Daoy (cell line): ENCODE results near the gene FOXP1. TPM values are rescaled to one million over a fixed set of nuclear protein-coding genes. Genes with fewer than 3 reads are reported as not detected.

Experiments used
- DNase-seq: peaks from one replicate; pipeline ENCODE4 v3.0.0-alpha.2; 2015; ENCODE audit warnings: low read depth
- total RNA-seq: library from RNA; depleted of rRNA; stranded (reverse); fragments of >200 nt; shearing (Covaris generic); gene quantifications from 2 replicates; pipeline ENCODE4 v1.2.3, GENCODE V29; 2014

The FOXP1 gene
- total RNA-seq, 1 experiment from 2014 or later: 42.6 TPM

DNA sequence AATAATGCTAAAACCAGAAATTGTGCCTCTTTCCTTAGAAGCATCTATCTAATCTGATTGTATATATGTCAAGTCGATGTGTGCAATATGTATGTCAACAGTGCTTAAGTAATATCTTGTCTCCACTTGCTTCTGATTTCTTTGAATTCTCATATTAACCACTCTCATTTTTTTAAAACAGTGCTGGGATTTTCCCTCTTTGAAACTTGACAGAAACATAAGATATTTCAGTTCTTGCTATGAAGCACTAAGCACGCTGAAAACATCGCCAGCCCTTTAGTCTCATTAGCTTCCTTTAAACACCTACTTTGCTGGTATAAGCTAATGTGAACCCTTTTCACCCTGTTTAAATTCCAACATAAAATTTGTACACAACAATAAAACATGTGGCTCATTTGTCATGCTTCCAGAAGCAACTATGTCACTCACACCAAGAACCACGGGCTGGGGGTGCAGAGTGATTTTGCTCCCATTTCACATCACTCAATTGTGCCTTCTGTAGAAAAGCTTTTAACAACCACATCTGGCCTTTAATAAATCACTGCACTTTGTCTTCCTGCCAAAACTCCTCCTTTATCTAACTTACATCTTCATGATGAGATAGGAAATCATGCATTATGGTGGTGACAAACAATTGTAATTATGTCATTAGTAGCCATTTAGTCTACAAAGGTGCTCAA lies 185.2 kb downstream of the FOXP1 start:
- DNase-seq: no peak

DNA sequence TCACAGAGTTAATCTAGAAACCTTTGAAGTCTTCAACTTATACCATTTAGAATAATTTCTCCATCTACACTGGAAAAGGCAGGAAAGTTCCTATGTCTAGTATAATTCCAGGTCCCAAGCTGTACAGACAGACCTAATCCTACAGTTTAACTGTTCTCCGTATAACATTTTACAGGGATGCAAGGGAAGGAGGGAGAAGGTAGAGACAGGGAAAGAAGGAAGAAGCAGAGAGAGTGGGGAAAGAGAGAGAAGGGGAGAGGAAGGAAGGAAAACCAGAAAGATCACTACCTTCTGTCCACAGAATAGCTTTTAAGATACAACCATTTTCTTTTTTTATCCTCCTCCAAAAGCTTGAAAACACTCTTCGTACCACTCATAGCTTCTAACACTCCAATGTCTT lies 185.8 kb downstream of the FOXP1 start:
- no peak for DNase-seq

DNA sequence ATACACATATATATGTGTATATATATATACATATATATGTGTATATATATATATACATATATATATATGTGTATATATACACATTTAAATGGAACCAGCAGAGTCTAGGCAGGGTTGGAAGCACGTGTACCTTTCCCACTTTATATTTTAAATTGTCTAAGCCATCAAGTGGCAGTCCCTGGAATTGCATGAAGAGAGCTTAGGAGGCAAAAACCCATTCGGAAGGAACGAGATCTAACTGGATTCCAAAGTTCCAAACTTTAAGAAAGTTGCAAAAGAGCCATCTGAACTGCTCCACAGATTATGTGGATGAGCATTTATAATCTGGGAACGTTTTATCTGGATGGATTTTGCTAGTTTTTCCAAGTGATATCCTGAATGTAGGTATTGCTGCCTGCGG lies 186.5 kb downstream of the FOXP1 start:
- peak; percentile 39 for DNase-seq

DNA sequence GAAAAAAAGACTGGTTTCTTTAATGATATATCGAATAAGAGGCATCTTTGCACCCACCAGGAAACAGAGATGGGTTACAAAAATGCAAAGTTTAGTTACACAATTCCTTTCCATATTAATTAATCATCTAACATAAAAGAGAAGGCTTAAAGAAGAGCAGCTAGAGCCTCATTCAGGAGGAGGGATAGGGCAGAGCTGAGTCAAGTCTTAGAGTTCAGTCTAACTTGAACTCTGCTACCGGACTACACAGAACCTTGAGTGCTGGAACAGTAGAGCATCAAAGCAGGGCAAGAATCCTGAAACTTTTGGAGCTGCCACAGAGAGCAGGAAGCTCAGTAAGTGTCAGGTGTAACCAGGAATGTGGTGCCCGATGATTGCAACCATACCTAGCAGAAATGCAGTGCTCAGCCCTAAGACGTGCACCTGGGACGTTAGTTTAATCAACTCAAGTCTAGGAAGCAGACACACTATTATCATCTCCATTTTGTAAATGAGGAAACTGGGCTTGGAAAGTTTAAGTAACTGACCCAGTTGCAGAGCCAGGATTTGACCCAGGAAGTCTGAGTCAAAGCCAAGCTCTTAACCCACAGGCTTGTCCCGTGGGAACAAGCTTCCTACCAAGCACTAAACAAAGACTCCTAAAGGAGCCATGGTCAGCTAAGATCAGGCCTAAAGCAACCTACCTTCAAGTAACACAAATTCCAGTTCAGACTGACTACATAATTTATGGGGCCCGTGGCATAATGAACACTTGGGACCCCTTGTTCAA lies 187.4 kb downstream of the FOXP1 start:
- peak; percentile 61 for DNase-seq

DNA sequence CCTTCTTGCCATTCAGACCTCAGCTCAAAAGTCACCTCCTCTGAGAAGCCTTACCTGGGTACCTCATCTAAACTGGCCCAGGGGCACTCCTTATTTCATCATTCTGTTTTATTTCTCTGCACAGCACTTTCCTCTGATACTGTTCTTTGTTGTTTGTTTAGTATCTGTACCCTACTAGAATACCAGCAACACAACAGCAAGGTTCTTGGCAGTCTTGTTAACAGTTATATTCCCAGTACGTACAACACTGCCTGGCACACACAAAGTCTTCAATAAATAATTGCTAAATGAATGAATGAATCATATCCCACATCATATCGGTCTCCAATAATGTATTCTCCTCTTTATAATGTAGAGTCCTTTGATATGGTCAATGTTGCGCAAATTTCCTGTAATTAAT lies 188.1 kb downstream of the FOXP1 start:
- no peak for DNase-seq

DNA sequence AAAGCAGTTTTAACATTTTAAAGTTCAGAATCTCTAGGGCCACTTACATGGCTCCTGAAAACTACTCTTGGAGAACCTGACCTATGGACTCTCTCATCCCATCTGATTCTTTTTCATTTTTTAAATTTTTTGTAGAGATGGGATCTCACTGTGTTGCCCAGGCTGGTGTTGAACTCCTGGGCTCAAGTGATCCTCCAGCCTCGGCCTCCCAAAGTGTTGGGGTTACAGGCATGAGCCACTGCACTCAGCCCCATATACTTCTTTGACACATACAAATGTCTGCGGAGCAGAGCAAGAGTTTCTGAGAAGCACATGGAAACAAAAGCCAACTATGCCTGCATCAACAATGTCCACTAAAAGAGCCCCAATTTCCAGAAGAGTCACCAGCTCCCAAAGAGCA lies 189.8 kb downstream of the FOXP1 start:
- DNase-seq: no peak

DNA sequence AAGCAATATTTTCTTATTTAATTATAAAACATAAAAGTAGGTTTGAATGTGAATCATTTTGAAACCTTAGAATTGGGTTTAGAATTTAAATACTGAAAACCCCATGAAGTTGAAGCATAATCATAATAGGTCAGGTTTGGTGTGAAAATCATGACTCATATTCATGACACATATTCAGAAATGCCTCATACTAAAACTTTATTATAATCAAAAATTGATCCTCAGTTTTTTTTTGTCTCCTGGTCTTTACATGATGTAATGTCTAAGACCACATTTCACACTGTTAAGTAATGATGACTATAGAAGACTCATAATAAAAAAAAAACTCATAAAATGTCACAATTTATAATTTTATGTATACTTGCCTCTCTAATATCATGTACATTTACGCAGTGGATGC lies 190.4 kb downstream of the FOXP1 start:
- DNase-seq: no peak

DNA sequence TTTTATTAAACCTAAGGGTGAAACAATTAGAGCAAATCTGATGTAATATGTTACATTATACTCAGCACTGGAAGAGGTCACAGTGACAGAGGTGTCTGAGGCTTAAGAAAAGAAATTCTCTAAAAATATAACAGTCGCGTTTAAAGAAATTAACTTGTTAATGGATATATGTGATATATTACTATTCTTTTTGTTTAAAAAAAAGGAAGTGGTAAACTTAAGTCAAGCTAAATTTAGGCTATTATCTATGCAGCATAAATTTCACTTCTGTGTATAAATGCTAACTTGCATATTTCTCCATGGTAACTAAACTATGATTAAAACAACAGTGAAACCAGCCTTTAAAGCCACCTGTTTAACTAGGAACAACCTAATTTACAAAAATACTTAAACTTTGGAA lies 191.3 kb downstream of the FOXP1 start:
- DNase-seq: no peak

DNA sequence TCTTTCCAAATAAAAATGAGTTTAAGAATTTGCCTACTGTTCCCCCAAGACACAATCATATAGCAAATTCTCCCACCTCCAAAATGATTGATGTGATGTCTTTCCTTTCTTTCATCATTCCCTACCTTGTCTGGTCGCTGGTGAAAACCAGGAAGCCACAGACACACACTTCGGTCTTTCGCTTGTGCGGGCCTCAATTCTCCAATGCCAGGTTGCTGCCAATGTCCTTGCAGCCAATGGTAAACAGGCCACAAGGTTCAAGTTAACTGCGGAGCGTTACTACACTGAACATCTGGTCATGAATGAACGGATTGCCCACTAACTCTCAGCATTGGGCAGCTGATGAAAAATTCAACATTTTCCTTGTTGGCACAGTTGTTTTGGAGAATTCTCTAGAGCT lies 192.2 kb downstream of the FOXP1 start:
- no peak for DNase-seq

DNA sequence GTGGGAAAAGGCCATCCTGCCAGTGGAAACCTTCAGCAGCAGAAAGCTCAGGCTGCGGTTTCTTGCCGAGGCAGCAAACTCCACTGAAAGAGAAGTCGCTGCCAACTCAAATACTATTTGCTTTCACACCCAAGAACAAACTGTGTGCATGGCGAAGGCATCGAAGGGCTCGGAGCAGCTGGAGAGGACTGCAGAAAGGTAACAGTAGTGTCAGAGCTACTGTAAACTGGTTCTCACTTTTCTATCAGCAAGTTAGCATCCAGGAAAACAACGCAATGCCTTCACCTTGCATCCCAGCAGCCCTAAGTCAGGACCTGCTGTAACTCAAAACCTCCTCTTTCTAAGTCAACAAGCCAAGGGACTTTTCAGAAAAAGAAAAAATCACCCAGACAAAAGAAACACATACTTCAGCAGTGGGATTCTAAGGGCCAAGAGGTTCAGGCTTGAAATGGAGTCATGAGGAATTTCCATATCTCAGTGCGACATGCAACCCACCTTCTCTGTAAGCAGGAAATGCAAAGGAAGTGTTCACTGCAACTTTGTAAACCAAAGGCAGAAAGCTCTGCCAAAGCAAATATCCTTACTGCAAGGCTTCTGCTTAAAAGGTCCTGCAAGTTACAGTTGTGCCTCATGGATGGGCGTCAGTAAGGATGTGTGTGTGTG lies 193.5 kb downstream of the FOXP1 start:
- peak; percentile 69 for DNase-seq

DNA sequence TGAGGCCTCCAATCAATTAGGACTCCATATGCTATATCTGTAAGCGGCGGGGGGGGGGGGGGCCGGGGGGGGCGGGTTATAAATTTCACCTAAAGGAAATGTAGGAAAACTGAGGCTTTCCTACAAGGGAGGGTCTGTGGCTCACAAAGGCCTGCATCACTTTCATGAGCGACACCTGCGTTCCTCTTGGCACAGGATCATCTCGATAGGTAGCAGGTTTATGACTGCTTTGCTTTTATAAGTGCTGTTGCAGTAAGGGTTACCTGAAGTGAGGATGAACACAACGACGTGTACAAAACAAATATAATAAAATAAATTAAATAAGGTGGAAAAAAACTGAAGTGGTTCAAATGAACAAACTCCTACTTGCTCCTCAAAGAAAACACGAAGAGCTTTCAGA lies 194.3 kb downstream of the FOXP1 start:
- no peak for DNase-seq

DNA sequence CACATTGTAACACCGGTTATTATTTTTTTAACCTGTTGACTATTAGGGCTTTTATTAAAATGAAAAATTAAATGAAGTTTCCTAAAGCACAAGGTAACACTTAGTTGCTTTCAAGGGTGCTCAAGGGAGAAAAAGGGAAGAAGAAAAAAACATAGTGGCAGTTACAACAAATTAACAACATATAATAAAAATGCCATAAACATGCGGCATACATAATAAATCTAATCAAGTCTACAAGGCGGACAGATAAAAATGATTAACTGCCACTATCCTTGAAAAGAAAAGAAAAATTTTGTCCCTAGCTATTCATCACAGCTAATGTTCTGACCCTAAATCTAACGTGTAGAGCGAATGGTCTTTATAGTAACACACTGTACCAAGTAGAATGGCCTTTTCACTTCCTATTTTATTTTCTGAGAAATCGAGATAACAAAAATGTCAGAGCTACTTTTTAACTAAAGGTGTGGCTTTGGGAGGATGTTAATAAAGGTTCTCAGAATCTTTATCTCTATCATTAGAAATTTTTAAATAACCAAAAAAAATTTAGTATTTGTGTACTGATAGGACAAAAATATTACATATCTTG lies 194.9 kb downstream of the FOXP1 start:
- DNase-seq: no peak

DNA sequence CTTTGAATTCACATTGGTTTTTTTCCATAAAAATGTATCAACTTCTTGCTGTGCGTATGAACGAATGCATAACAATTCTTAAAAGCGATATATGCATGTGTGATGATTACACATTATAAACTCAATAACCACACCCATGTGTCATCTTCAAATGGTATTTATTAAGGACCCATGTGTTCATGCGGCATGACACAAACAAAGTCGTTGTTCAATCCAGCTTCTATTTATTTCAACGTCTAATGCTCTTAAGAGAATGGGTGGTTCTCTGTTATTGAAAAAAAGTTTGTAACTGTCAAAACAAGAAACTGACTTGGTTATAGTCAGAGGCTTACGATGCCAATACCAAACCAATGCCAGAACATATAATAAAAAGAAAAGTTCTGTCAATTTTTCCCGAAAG lies 195.9 kb downstream of the FOXP1 start:
- no peak for DNase-seq

DNA sequence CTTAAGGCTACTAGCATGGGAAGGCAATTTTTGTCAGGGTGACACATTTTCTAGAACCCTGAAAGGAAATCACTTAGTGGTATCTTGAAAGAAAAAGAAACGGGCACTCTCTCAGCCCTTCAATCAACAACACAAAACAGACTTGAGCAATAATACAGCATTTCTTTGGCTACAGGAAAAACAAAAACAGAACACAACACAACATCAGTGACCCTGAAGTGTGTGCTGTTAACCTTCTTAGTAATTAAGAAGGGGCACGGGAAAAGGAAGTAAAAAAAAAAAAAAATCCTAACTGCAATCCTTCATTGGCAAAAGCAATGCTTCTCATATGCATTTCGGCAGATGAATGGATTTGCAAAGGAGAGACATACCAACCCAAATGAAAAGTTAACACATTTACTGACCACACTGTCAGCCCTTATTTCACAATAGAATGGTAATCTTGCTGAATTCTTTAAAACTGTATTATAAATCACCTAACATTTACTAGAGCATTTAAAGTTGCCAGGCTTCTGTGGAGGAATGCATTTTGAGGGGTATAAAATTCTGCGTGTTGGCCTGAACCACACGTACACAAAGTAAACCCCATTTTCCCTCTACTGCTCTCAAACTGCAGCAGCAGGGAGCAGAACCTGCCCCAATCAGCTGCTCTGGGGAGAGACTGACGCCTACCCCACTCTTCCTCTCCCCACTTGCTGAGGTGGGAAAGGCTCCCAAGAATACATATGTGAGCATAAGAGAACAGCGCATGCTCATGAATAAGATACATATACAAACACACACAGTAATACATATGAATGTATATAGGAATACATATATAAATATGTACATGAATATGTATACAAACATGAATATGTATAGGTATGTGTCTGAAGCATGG lies 198.5 kb downstream of the FOXP1 start:
- DNase-seq: no peak

DNA sequence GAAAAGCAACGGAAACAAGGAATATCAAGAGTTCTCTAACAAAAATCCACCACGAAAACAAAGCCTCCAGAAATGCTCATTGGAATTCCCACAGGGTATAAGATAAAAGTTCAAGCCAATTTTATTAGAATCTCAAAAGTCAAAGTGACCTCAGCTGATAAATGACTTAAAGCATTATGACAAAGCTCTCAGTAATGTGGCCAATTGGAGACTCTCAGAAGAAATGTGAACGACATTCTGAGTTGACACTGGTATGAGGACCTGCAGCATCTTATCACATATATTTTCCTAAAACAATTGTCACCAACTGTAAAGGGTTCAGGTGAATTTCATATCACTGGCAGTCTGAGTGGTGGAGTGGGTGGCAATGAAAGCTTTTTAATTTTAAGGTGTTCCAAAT lies 199.1 kb downstream of the FOXP1 start:
- DNase-seq: no peak

DNA sequence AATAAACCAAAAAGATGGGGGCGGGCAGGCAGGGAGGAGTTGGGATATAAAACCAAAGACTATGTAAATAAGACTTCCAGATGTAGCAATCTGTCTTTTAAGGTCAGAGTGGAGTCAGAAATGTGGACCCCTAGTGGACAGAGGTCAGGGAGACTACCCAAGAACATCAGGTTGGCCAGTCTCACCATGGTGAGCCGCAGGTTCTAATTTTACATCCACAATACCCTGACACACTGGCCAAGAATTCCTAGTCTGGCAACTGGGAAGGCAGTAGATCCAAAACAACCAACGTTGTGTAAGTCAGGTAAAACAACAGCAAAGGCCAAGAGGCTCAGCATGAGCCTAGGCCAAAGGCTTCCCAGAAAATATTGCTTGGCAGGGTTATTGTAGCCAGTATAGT lies 203.4 kb downstream of the FOXP1 start:
- DNase-seq: peak; percentile 23

DNA sequence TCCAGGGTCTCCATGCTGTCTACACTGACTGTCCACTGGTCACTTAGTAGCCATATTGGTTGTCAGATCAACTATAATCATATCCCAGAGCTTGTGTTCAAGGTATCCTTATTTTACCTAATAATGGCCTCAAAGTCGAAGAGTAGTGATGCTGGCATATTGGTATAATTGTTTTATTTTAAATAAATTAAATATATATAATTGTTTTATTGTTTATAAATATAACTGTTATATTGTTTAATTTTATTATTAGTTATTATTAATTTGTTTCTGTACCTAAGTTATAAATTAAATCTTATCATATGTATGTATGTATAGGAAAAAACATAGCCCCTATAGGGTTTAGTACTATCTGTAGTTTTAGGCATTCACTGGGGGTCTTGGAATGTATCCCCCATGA lies 205.0 kb downstream of the FOXP1 start:
- DNase-seq: no peak

DNA sequence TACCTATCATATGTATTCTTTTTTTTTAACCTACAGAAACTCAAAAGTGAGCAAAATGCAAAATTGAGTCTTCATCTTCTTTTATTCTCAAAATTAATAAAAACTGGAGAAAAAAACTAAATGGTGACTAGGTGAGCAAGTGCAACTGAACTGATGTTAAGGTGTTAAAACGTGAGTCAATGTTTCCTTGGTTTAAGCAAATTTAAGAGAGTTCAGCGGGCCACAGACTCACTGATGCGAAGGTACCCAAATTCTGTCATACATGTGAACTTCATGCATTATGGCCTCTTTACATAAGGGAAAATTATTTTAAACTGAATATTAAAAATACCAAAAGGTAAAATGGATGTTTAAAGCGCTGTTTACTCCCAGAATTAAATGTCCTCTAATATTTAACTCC lies 206.6 kb downstream of the FOXP1 start:
- no peak for DNase-seq

DNA sequence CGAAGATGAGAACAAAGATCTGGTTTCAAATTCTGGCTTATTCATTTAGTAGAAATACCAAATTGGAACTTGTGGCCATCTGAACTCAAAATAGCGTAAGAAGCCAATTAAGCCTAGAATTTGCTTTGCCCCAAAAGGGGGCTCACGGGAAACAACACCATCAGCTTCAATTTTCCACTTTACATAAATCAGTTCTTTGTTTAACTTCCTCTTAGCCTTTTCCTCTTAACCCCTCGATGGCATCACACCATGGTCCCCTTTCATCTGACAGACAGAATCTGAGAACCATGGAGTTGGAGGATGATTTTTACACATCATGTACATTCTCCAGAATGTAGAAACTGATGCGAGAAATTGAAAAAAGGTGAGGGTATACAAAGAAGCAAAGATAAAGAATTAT lies 207.0 kb downstream of the FOXP1 start:
- no peak for DNase-seq

DNA sequence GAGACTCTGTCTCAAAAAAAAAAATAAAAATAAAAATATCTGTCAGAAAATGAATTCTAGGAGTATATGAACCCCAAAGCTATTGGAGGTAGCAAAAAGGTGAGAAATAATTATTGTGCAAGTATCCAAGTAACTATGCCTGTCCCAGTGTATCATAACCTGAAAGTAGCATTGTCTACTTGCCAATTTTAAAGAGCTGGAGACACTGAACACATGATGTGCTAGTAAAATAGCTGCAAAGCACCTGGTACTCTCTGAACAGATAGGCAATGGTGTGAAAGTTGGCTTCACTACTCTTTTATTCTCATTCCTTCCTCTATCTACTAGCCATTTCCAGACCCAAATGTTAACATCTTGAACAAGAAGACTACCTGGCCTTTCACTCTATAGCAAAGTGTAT lies 208.9 kb downstream of the FOXP1 start:
- no peak for DNase-seq

DNA sequence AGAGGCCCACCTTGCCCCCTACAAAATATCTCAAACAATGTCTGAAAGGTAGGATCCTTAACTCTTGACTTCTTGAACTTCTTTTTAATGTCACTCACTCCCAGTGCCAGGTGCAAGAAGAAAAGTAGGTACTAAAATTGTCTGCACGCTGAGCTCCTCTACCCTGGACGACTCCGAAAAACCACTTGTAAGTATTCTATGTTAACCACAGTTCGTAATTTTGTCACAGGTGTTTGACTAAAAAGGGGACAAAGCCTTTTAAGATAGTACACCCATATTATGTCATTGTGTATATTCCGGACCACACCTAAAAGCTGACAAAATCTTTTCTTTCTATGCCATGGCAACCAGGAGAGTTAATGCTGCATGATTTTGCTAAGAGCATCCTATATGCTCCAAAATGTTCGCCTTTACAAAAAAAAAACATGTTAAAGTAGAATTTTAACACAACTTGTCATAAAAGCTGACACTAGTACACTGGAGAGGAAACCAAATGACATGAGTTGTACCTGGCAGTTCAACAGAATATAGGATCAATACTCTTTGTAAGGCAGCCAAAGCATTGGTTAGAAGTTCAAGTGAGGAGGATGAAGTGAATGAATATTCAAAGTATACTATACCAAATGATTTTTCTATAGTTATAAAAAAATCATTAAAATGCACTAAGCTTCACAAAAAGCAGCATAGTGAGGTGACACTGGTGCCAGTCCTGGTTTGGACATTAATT lies 210.5 kb downstream of the FOXP1 start:
- DNase-seq: no peak
